Neuron (in vitro differentiated cells): ENCODE results near the gene TINAGL1.

Experiments used
- H2AFZ ChIP-seq: one replicate; pipeline ENCODE4 v1.6.1; 2013; ENCODE audit warnings: low read depth, mild to moderate bottlenecking, inconsistent platforms, low read length, moderate library complexity
- H3K27me3 ChIP-seq: one replicate; pipeline ENCODE4 v1.6.1; 2013; ENCODE audit warnings: low read length; ENCODE audit not compliant: insufficient read depth
- H3K36me3 ChIP-seq: one replicate; pipeline ENCODE4 v1.6.1; 2013; ENCODE audit warnings: low read length; ENCODE audit not compliant: insufficient read depth
- H3K4me1 ChIP-seq: one replicate; pipeline ENCODE4 v1.6.1; 2013; ENCODE audit warnings: low read length; ENCODE audit not compliant: insufficient read depth
- H3K4me3 ChIP-seq: 2 replicates; pipeline ENCODE4 v1.5.1; 2013; ENCODE audit warnings: mild to moderate bottlenecking, low read length, moderate library complexity
- H3K9me3 ChIP-seq: one replicate; pipeline ENCODE4 v1.6.1; 2013; ENCODE audit warnings: low read length

TINAGL1 gene

DNA sequence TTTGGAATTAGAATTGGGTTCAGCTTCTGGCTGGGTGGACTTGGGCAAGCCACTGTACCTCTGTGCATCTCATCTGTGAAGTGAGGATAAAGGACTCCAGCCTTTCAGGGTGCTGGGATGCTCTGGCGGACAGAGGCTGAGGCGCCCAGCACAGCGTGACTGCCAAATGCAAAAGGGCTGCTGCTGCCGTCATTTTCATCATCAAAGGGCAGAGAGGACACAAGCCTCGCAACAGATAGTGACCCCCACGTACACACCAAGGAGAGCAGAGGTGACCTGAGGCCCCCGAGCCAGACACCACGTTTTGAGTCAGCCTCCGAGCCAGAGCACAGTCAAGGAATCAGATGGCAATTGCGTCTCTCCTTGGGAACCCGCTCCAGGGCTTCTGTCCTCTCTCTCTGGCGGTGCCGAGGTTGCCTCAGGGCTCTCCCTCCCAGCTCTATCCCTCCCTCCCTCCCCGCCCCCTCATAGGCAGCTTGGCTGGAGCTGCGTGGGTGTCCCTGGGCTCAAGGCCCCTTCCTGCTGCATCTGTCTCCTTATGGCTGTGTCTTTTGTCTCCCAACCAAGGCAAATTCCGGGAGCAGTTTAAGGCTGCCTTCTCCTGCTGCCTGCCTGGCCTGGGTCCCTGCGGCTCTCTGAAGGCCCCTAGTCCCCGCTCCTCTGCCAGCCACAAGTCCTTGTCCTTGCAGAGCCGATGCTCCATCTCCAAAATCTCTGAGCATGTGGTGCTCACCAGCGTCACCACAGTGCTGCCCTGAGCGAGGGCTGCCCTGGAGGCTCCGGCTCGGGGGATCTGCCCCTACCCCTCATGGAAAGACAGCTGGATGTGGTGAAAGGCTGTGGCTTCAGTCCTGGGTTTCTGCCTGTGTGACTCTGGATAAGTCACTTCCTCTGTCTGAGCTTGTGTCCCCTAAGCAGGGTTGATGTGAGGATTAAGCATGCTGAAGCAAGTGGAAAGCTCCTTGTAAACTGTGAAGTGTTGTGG, 50.2 kb downstream of the TINAGL1 start:
- H3K36me3 ChIP-seq = peaks cover 35% of the 10 kb centered on the region
- H3K27me3 ChIP-seq = no peaks in the 10 kb centered on the region
- no peak overlapping the region for H3K4me3 ChIP-seq
- H3K9me3 ChIP-seq = no peaks in the 10 kb centered on the region
- H2AFZ ChIP-seq = no peak overlapping the region
- H3K4me1 ChIP-seq = peaks cover 2% of the 10 kb centered on the region

GRCh38 chr1:31627301-31627929, 51.1 kb downstream of the TINAGL1 start:
- no peak overlapping the region for H3K4me3 ChIP-seq
- peaks cover 38% of the 10 kb centered on the region for H3K36me3 ChIP-seq
- no peaks in the 10 kb centered on the region for H3K27me3 ChIP-seq
- peaks cover 2% of the 10 kb centered on the region for H3K4me1 ChIP-seq
- H2AFZ ChIP-seq = no peak overlapping the region
- no peaks in the 10 kb centered on the region for H3K9me3 ChIP-seq

DNA sequence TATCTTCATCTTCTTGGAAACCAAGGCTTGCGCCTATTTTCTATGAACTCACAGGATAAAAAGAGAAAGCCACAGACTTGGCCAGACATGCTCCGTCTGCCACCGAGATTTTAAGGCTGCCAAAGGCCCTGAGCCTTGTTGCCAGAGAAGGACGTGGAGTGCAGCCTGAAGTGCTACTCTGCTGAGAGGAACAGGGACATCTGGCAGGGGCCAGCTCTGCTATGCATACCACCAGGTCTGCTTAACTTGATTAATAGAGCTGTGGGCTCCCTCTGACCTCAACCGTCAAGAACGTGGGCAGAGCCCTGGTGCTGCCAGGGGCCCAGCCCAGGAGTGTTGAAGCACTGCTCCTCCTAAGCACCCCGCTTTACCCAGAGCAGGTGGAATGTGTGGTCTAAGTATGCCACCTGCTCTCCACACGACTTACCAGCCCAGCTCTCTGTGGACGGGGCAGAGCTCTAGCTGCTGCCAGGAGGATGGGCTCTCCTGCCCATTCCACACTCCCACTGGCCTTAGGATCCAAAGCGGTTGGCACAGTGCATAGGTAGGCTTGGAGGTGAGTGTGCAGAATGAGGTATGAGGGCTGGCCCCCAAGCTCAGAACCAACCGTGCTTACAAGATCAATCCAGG, 51.7 kb downstream of the TINAGL1 start:
- Histone ChIP-seq H2AFZ (no peak overlapping the region), H3K4me3 (no peak overlapping the region), H3K9me3 (no peaks in the 10 kb centered on the region), H3K4me1 (peaks cover 2% of the 10 kb centered on the region), H3K36me3 (peaks cover 44% of the 10 kb centered on the region), H3K27me3 (no peaks in the 10 kb centered on the region)

DNA sequence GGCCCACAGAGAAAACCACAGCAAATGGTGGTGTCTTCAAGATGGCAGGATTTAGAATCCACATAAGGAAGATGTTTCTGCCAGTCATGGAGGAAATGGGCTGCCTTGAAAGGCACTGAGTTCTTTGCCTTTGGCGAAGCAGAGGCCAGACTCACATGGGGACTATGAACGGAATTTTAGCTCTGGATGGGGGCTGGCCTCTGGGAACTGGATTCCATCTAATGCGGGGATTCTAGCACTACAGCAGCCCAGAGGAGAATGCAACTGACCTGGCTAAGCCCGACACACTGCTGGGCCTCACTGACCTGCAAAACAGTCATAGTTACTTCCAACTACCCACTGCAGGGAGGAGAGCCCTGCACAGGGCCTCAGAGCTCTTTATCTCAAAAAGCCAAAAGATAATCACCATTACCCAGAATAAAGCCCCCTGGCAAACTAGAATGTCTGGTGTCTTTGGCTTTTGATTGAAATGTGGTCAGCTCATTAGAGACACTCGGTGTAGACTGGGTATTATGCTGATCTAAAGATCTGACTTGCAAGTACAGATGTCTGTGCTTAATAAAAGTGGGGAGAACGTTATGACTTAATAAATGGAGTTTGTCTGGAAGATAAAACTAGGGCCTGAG, 52.7 kb downstream of the TINAGL1 start:
- Histone ChIP-seq H3K9me3 (no peaks in the 10 kb centered on the region), H3K36me3 (peaks cover 49% of the 10 kb centered on the region), H3K4me1 (peaks cover 2% of the 10 kb centered on the region), H3K27me3 (no peaks in the 10 kb centered on the region), H2AFZ (no peak overlapping the region), H3K4me3 (no peak overlapping the region)

- Histone ChIP-seq H3K27me3 (no peaks in the 10 kb centered on the region), H3K4me1 (no peaks in the 10 kb centered on the region), H3K36me3 (peaks cover 59% of the 10 kb centered on the region)
Measured at GRCh38 chr1:31632649-31633048, 56.3 kb downstream of the TINAGL1 start.

DNA sequence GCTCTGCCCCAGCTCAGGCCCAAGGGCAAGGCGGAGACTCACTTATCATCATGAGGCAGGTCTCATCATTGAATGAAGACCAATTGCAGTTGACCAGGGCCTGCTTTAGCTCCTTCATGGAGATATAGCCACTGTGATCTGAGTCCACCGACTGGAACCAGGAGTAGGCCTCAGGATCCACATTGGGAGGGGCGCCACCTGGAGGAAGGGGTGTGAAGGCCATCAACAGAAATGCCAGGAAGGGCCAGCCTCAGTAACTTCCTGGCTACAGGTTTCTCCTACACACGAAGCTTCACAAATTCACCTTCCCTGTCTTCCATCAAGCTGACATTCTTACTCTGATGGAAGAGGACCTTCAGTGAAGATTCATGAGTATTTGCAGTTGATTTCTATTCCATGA, 56.8 kb downstream of the TINAGL1 start:
- H2AFZ ChIP-seq = no peak overlapping the region
- H3K4me3 ChIP-seq = no peak overlapping the region
- H3K36me3 ChIP-seq = peaks cover 56% of the 10 kb centered on the region
- H3K4me1 ChIP-seq = no peaks in the 10 kb centered on the region
- H3K27me3 ChIP-seq = no peaks in the 10 kb centered on the region
- no peaks in the 10 kb centered on the region for H3K9me3 ChIP-seq

More at GRCh38 chr1:31632649-31633048, 56.3 kb downstream of the TINAGL1 start:
- Histone ChIP-seq H3K4me3 (no peak overlapping the region), H2AFZ (no peak overlapping the region), H3K9me3 (no peaks in the 10 kb centered on the region)
